ENCODE measurements around the gene OSBPL1A.

The OSBPL1A gene

GRCh38 chr18:24414349-24415003 is 16.9 kb upstream of the OSBPL1A start:
- DNase-seq (ENCODE audit: insufficient read length, low spot score): no peak
- TF ChIP-seq CTCF (IDR thresholded peaks at IDR 0.05; ENCODE audit: insufficient read depth, missing control alignments): no peak
- FAIRE-seq: no peak

GRCh38 chr18:24413148-24413547 is 15.5 kb upstream of the OSBPL1A start:
- no peak for DNase-seq (ENCODE audit: insufficient read length, low spot score)
- FAIRE-seq: no peak
- peak; percentile 44 for TF ChIP-seq CTCF (IDR thresholded peaks at IDR 0.05; ENCODE audit: insufficient read depth, missing control alignments)

- FAIRE-seq: no peak
Measured at GRCh38 chr18:24408496-24408895, 10.9 kb upstream of the OSBPL1A start.

GRCh38 chr18:24404591-24404990 is 7.0 kb upstream of the OSBPL1A start:
- no peak for TF ChIP-seq CTCF (IDR thresholded peaks at IDR 0.05; ENCODE audit: insufficient read depth, missing control alignments)
- DNase-seq (ENCODE audit: insufficient read length, low spot score) (no peak), FAIRE-seq (no peak)

More at GRCh38 chr18:24408496-24408895, 10.9 kb upstream of the OSBPL1A start:
- no peak for TF ChIP-seq CTCF (IDR thresholded peaks at IDR 0.05; ENCODE audit: insufficient read depth, missing control alignments)
- DNase-seq (ENCODE audit: insufficient read length, low spot score): no peak

GRCh38 chr18:24403076-24403475 is 5.5 kb upstream of the OSBPL1A start:
- no peak for TF ChIP-seq CTCF (IDR thresholded peaks at IDR 0.05; ENCODE audit: insufficient read depth, missing control alignments)
- FAIRE-seq: no peak
- no peak for DNase-seq (ENCODE audit: insufficient read length, low spot score)

- DNase-seq (ENCODE audit: insufficient read length, low spot score): no peak
- FAIRE-seq: no peak
- peak; percentile 12 for TF ChIP-seq CTCF (IDR thresholded peaks at IDR 0.05; ENCODE audit: insufficient read depth, missing control alignments)
Measured at GRCh38 chr18:24402209-24402785, 4.7 kb upstream of the OSBPL1A start.

- DNase-seq (ENCODE audit: insufficient read length, low spot score) (no peak), FAIRE-seq (peak; percentile 84)
- TF ChIP-seq CTCF (IDR thresholded peaks at IDR 0.05; ENCODE audit: insufficient read depth, missing control alignments): no peak
Measured at GRCh38 chr18:24400587-24400986, 3.0 kb upstream of the OSBPL1A start.
